Measurements from ENCODE around the gene GNG4. TPM values are rescaled to one million over a fixed set of nuclear protein-coding genes. Genes with fewer than 3 reads are reported as not detected.
"Not testable (repeated sequence)": the region's sequence is repeated elsewhere in the genome, so short reads cannot be mapped to it uniquely, and the experiment has no call there.

GNG4 gene
- total and polyA plus RNA-seq, 2 experiments from 2014 or later = 0.32 to 1.2 TPM

DNA sequence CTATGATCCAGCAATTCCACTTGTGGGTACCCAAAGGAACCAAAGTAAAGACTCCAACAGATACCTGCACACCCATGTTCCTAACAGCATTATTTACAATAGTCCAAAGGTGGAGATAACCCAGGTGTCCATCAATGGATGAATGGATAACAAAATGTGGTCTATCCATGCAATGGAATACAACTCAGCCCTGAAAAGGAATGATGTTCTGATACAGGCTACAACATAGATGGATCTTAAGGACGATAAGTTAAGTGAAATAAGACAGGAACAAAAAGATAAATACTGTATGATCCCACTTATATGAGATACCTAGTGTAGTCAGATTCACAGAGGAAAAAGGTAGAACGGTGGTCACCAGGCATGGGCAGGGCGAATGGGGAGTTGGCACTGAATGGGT is 69.7 kb downstream of the GNG4 start:
- no peaks in the 10 kb centered on the region for H3K79me2 ChIP-seq (ENCODE audit: insufficient read depth)
- no peak overlapping the region for H3K9ac ChIP-seq
- H3K4me1 ChIP-seq (ENCODE audit: insufficient read depth) = no peaks in the 10 kb centered on the region
- in situ Hi-C loops (cut with MboI) = no loop called here
- H3F3A ChIP-seq (ENCODE audit: insufficient read depth) = no peaks in the 10 kb centered on the region
- no peak overlapping the region for H2AFZ ChIP-seq
- no peak overlapping the region for H3K4me2 ChIP-seq (ENCODE audit: unreplicated experiment)
- no peak overlapping the region for H3K27ac ChIP-seq
- no peaks in the 10 kb centered on the region for H3K36me3 ChIP-seq (ENCODE audit: low read depth)
- H3K4me3 ChIP-seq = no peak overlapping the region
- no peaks in the 10 kb centered on the region for H3K9me3 ChIP-seq (ENCODE audit: low read depth)
- peaks cover 22% of the 10 kb centered on the region; the same call in 1 of the 2 replicates for H3K27me3 ChIP-seq (replicated peaks; ENCODE audit: insufficient read depth)
- H3K9me2 ChIP-seq (ENCODE audit: insufficient read depth) = no peaks in the 10 kb centered on the region
- WGBS, 2 experiments (ENCODE audit: low coverage in 1 of 2, low lambda C conversion rate in 2 of 2, missing lambda C conversion rate in 2 of 2) = 62 to 69% methylated on average over 3 of the region's 3 CpGs
- no peaks in the 10 kb centered on the region for H4K20me1 ChIP-seq (ENCODE audit: insufficient read depth)
- TF ChIP-seq EZH2 (IDR thresholded peaks at IDR 0.05; ENCODE audit: insufficient read depth, poor library complexity, severe bottlenecking) (no peak), EZH2phosphoT487 (IDR thresholded peaks at IDR 0.05; ENCODE audit: insufficient read depth, low read depth) (no peak)
- DNase-seq = no peak

- H3K36me3 ChIP-seq (ENCODE audit: low read depth) = no peaks in the 10 kb centered on the region
- no peak overlapping the region for H3K4me2 ChIP-seq (ENCODE audit: unreplicated experiment)
- H3K9ac ChIP-seq = no peak overlapping the region
- DNase-seq = no peak
- no peaks in the 10 kb centered on the region for H3K9me3 ChIP-seq (ENCODE audit: low read depth)
- H3F3A ChIP-seq (ENCODE audit: insufficient read depth) = no peaks in the 10 kb centered on the region
- TF ChIP-seq EZH2 (IDR thresholded peaks at IDR 0.05; ENCODE audit: insufficient read depth, poor library complexity, severe bottlenecking) (no peak), EZH2phosphoT487 (IDR thresholded peaks at IDR 0.05; ENCODE audit: insufficient read depth, low read depth) (no peak)
- 74 to 80% methylated on average over 6 of the region's 6 CpGs for WGBS, 2 experiments (ENCODE audit: low coverage in 1 of 2, low lambda C conversion rate in 2 of 2, missing lambda C conversion rate in 2 of 2)
- H3K4me1 ChIP-seq (ENCODE audit: insufficient read depth) = no peaks in the 10 kb centered on the region
- no peak overlapping the region for H3K27ac ChIP-seq
- in situ Hi-C loops (cut with MboI) = no loop called here
- no peak overlapping the region for H2AFZ ChIP-seq
- H3K27me3 ChIP-seq (replicated peaks; ENCODE audit: insufficient read depth) = no peaks in the 10 kb centered on the region; the same call in 1 of the 2 replicates
- H3K9me2 ChIP-seq (ENCODE audit: insufficient read depth) = no peaks in the 10 kb centered on the region
- no peak overlapping the region for H3K4me3 ChIP-seq
- no peaks in the 10 kb centered on the region for H3K79me2 ChIP-seq (ENCODE audit: insufficient read depth)
- H4K20me1 ChIP-seq (ENCODE audit: insufficient read depth) = no peaks in the 10 kb centered on the region
Observed at GRCh38 chr1:235575597-235575996, 74.0 kb downstream of the GNG4 start.

DNA sequence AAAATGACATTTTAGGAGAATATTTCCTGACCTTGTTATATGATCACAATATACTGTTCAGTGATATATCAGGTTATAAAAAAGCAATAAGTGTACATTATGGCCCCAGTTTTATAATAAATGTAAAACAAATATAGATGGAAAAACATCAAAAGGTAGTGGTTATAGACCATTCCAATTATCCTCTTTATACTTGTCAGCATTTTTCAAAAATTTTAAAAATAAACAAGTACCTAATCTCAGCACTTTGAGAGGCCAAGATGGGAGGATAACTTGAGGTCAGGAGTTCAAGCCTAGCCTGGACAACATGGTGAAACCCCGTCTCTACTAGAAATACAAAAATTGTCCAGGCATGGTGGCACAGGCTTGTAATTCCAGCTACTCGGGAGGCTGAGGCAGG is 75.7 kb downstream of the GNG4 start:
- in situ Hi-C loops (cut with MboI) = no loop called here
- no peaks in the 10 kb centered on the region for H3K36me3 ChIP-seq (ENCODE audit: low read depth)

DNA sequence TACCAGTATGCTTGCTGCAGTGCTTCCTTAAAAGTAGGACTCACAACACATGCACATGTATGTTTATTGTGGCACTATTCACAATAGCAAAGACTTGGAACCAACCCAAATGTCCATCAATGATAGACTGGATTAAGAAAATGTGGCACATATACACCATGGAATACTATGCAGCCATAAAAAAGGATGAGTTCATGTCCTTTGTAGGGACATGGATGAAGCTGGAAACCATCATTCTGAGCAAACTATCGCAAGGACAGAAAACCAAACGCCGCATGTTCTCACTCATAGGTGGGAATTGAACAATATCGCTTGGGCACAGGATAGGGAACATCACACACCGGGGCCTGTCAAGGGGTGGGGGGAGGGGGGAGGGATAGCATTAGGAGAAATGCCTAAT is 76.6 kb downstream of the GNG4 start:
- H3K4me3 ChIP-seq; H3K27me3 ChIP-seq (replicated peaks; ENCODE audit: insufficient read depth); H3K9me3 ChIP-seq (ENCODE audit: low read depth); H3K4me2 ChIP-seq (ENCODE audit: unreplicated experiment); H3K27ac ChIP-seq; H3K4me1 ChIP-seq (ENCODE audit: insufficient read depth); H3K9ac ChIP-seq; H3F3A ChIP-seq (ENCODE audit: insufficient read depth); H3K36me3 ChIP-seq (ENCODE audit: low read depth); DNase-seq; H3K9me2 ChIP-seq (ENCODE audit: insufficient read depth); in situ Hi-C loops (cut with MboI); H4K20me1 ChIP-seq (ENCODE audit: insufficient read depth); H2AFZ ChIP-seq; H3K79me2 ChIP-seq (ENCODE audit: insufficient read depth): not testable (repeated sequence)
- WGBS, 2 experiments (ENCODE audit: low coverage in 1 of 2, low lambda C conversion rate in 2 of 2, missing lambda C conversion rate in 2 of 2) = 88 to 89% methylated on average over 5 of the region's 5 CpGs

More for the DNA sequence above, 75.7 kb downstream of the GNG4 start:
- H3K9me3 ChIP-seq (ENCODE audit: low read depth) = no peaks in the 10 kb centered on the region
- H3K27ac ChIP-seq = no peak overlapping the region
- no peak overlapping the region for H2AFZ ChIP-seq
- H3K4me2 ChIP-seq (ENCODE audit: unreplicated experiment) = no peak overlapping the region
- no peak overlapping the region for H3K9ac ChIP-seq
- TF ChIP-seq EZH2 (IDR thresholded peaks at IDR 0.05; ENCODE audit: insufficient read depth, poor library complexity, severe bottlenecking) = no peak
- no peak for TF ChIP-seq EZH2phosphoT487 (IDR thresholded peaks at IDR 0.05; ENCODE audit: insufficient read depth, low read depth)
- no peaks in the 10 kb centered on the region for H3F3A ChIP-seq (ENCODE audit: insufficient read depth)
- no peaks in the 10 kb centered on the region; the same call in 1 of the 2 replicates for H3K27me3 ChIP-seq (replicated peaks; ENCODE audit: insufficient read depth)
- H3K79me2 ChIP-seq (ENCODE audit: insufficient read depth) = no peaks in the 10 kb centered on the region
- no peak overlapping the region for H3K4me3 ChIP-seq
- H3K4me1 ChIP-seq (ENCODE audit: insufficient read depth) = no peaks in the 10 kb centered on the region
- no peaks in the 10 kb centered on the region for H3K9me2 ChIP-seq (ENCODE audit: insufficient read depth)
- no peak for DNase-seq
- 76 to 81% methylated on average over 2 of the region's 2 CpGs for WGBS, 2 experiments (ENCODE audit: low coverage in 1 of 2, low lambda C conversion rate in 2 of 2, missing lambda C conversion rate in 2 of 2)
- H4K20me1 ChIP-seq (ENCODE audit: insufficient read depth) = no peaks in the 10 kb centered on the region

GRCh38 chr1:235571482-235571881 is 78.1 kb downstream of the GNG4 start:
- Histone ChIP-seq H3K27ac (no peak overlapping the region), H3K9me3 (ENCODE audit: low read depth) (no peaks in the 10 kb centered on the region), H3K4me3 (no peak overlapping the region), H3K9ac (no peak overlapping the region), H3K4me1 (ENCODE audit: insufficient read depth) (no peaks in the 10 kb centered on the region), H3K36me3 (ENCODE audit: low read depth) (no peaks in the 10 kb centered on the region), H3K4me2 (ENCODE audit: unreplicated experiment) (no peak overlapping the region), H3K79me2 (ENCODE audit: insufficient read depth) (no peaks in the 10 kb centered on the region), H3K27me3 (replicated peaks; ENCODE audit: insufficient read depth) (no peaks in the 10 kb centered on the region; the same call in 1 of the 2 replicates), H3F3A (ENCODE audit: insufficient read depth) (no peaks in the 10 kb centered on the region), H2AFZ (no peak overlapping the region), H3K9me2 (ENCODE audit: insufficient read depth) (no peaks in the 10 kb centered on the region), H4K20me1 (ENCODE audit: insufficient read depth) (no peaks in the 10 kb centered on the region)
- 85 to 95% methylated on average over 3 of the region's 3 CpGs for WGBS, 2 experiments (ENCODE audit: low coverage in 1 of 2, low lambda C conversion rate in 2 of 2, missing lambda C conversion rate in 2 of 2)
- DNase-seq = no peak
- in situ Hi-C loops (cut with MboI) = no loop called here
- TF ChIP-seq EZH2phosphoT487 (IDR thresholded peaks at IDR 0.05; ENCODE audit: insufficient read depth, low read depth) = no peak
- TF ChIP-seq EZH2 (IDR thresholded peaks at IDR 0.05; ENCODE audit: insufficient read depth, poor library complexity, severe bottlenecking) = no peak

All from GM23248 (cell line).